OCI-LY1 (cell line): Measurements from ENCODE around the gene GNAS.

Source experiments
- H2AFZ ChIP-seq: fragments of 200-600 bp; sonication (generic), shearing (Covaris generic); 2 replicates; pipeline ENCODE4 v1.6.0; 2014; ENCODE audit warnings: antibody characterized with exemption, mild to moderate bottlenecking, low read length
- H3F3A ChIP-seq: fragments of 200-600 bp; sonication (generic), shearing (Covaris generic); 2 replicates; pipeline ENCODE4 v1.6.0; 2014; ENCODE audit warnings: mild to moderate bottlenecking, antibody characterized with exemption, low read length, moderate library complexity; ENCODE audit not compliant: insufficient read depth
- H3K27ac ChIP-seq: fragments of 200-600 bp; sonication (generic); 2 replicates; pipeline ENCODE4 v1.5.1; 2014; ENCODE audit warnings: low read length, mixed run types, mild to moderate bottlenecking, low read depth; ENCODE audit not compliant: poor library complexity, severe bottlenecking
- H3K27me3 ChIP-seq: fragments of 200-600 bp; sonication (generic); 2 replicates; pipeline ENCODE4 v1.6.0; 2014; ENCODE audit warnings: antibody characterized with exemption, mild to moderate bottlenecking, low read length, moderate library complexity; ENCODE audit not compliant: insufficient read depth
- H3K36me3 ChIP-seq: fragments of 200-600 bp; sonication (generic); 2 replicates; pipeline ENCODE4 v1.6.1; 2014; ENCODE audit warnings: mild to moderate bottlenecking, antibody characterized with exemption, low read length, moderate library complexity, mixed read lengths; ENCODE audit not compliant: insufficient read depth
- H3K4me1 ChIP-seq: fragments of 200-600 bp; sonication (generic); 2 replicates; pipeline ENCODE4 v1.5.1; 2014; ENCODE audit warnings: mild to moderate bottlenecking, low read length, moderate library complexity; ENCODE audit not compliant: insufficient read depth, severe bottlenecking
- H3K4me2 ChIP-seq: fragments of 200-600 bp; sonication (generic), shearing (Covaris generic); 2 replicates; pipeline ENCODE4 v1.6.1; 2014; ENCODE audit warnings: low read length
- H3K4me3 ChIP-seq: fragments of 200-600 bp; sonication (generic); 2 replicates; pipeline ENCODE4 v1.5.1; 2014; ENCODE audit warnings: low read length, low read depth, mild to moderate bottlenecking, mixed read lengths; ENCODE audit not compliant: poor library complexity, severe bottlenecking
- H3K79me2 ChIP-seq: fragments of 200-600 bp; shearing (Covaris generic); 2 replicates; pipeline ENCODE4 v1.6.1; 2016; ENCODE audit warnings: mixed run types, low read length, mixed read lengths; ENCODE audit not compliant: insufficient read depth
- H3K9ac ChIP-seq: fragments of 200-600 bp; sonication (generic), shearing (Covaris generic); 2 replicates; pipeline ENCODE4 v1.6.1; 2014; ENCODE audit warnings: mild to moderate bottlenecking, low read length, mixed read lengths
- H3K9me2 ChIP-seq: fragments of 200-600 bp; sonication (generic), shearing (Covaris generic); 2 replicates; pipeline ENCODE4 v1.6.1; 2014; ENCODE audit warnings: low read depth, mild to moderate bottlenecking, low read length, mixed read lengths
- H3K9me3 ChIP-seq: fragments of 200-600 bp; shearing (Covaris generic); 2 replicates; pipeline ENCODE4 v1.6.1; 2014; ENCODE audit warnings: low read length, mixed read lengths
- H4K20me1 ChIP-seq: fragments of 200-600 bp; sonication (generic), shearing (Covaris generic); 2 replicates; pipeline ENCODE4 v1.6.0; 2016; ENCODE audit warnings: mild to moderate bottlenecking, low read length; ENCODE audit not compliant: insufficient read depth
- EZH2 ChIP-seq: fragments of 200-600 bp; sonication (generic), shearing (Covaris generic); IDR thresholded peaks from 2 replicates; pipeline ENCODE4 v1.8.0; 2017; ENCODE audit warnings: borderline replicate concordance, mixed run types, mild to moderate bottlenecking, antibody characterized with exemption, low read length, moderate library complexity, mixed read lengths
- TF ChIP-seq, protein P1 (sequence below): fragments of 200-600 bp; sonication (generic), shearing (Covaris generic); IDR thresholded peaks from 2 replicates; pipeline ENCODE4 v1.5.1; 2017; ENCODE audit warnings: mild to moderate bottlenecking, antibody characterized with exemption, low read length, moderate library complexity, mixed read lengths

GNAS gene

DNA sequence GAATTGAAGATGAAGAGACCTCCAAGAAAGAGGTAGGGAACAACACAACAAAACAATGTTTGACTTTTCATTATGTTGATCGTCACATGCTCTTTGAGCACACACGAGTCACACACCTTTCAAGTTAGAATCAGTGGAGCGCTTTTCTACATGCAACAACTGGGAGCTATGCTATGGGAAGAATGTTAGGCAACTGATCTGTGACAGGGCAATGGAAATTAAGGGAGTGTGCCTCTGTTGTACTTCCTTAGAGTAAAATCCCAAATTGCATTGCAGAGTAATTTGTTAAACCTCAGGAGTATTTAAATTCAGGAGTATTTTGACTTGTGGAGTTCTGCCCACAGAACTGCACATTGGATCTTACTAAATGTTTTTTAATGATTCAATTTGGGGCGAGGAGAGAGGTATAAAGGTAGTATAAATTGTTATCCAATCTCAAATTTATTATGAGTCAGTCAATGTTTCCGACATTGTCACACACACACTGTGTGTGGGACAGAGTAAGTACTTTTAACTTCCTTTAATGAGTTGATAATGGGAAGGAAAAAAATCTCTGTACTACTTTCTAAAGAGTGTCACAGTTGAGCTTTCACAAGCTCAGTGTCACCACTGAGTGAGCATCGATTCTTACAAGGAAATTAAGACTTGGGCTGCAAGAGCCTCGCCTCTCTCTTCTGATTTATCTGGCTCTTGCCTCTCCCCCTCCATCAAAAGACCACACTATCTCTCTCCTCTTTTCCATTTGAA lies 10.7 kb downstream of the GNAS start:
- Histone ChIP-seq H3F3A (no peaks in the 10 kb centered on the region), H3K9me2 (no peaks in the 10 kb centered on the region), H3K27ac (no peak overlapping the region), H3K4me3 (no peak overlapping the region), H2AFZ (no peak overlapping the region), H3K9me3 (no peaks in the 10 kb centered on the region), H3K9ac (no peak overlapping the region), H3K4me2 (no peak overlapping the region), H3K4me1 (no peaks in the 10 kb centered on the region), H3K79me2 (no peaks in the 10 kb centered on the region), H3K36me3 (no peaks in the 10 kb centered on the region), H4K20me1 (no peaks in the 10 kb centered on the region), H3K27me3 (no peaks in the 10 kb centered on the region)
- TF ChIP-seq EZH2: no peak
- TF ChIP-seq, protein P1, sequence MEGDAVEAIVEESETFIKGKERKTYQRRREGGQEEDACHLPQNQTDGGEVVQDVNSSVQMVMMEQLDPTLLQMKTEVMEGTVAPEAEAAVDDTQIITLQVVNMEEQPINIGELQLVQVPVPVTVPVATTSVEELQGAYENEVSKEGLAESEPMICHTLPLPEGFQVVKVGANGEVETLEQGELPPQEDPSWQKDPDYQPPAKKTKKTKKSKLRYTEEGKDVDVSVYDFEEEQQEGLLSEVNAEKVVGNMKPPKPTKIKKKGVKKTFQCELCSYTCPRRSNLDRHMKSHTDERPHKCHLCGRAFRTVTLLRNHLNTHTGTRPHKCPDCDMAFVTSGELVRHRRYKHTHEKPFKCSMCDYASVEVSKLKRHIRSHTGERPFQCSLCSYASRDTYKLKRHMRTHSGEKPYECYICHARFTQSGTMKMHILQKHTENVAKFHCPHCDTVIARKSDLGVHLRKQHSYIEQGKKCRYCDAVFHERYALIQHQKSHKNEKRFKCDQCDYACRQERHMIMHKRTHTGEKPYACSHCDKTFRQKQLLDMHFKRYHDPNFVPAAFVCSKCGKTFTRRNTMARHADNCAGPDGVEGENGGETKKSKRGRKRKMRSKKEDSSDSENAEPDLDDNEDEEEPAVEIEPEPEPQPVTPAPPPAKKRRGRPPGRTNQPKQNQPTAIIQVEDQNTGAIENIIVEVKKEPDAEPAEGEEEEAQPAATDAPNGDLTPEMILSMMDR: no peak

DNA sequence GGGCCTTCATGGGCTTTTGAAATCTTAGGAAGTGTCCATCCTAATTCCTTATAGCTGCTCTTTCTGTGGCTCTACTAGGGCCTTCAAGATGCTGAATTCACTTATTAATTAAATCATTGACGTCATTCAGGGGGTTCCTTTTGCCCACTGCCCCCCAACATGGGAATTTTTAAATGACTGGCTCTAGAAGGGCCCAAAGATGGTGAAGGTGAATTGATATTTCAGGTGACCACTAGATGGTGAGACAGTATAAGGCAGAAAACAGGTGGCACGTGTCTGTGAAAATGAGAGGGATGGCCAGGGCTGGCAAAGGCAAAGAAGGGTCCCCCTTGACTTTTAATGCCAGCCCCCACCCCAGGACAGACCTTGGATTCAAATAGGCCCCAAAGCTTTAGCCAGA lies 11.8 kb downstream of the GNAS start:
- Histone ChIP-seq H3K79me2 (no peaks in the 10 kb centered on the region), H3K9me2 (no peaks in the 10 kb centered on the region), H3K4me2 (no peak overlapping the region), H2AFZ (no peak overlapping the region), H3K27ac (no peak overlapping the region), H4K20me1 (no peaks in the 10 kb centered on the region), H3K27me3 (no peaks in the 10 kb centered on the region), H3K36me3 (no peaks in the 10 kb centered on the region), H3K9me3 (no peaks in the 10 kb centered on the region), H3F3A (no peaks in the 10 kb centered on the region), H3K9ac (no peak overlapping the region), H3K4me3 (no peak overlapping the region), H3K4me1 (no peaks in the 10 kb centered on the region)
- no peak for TF ChIP-seq EZH2
- TF ChIP-seq, protein P1: peak; percentile 47

GRCh38 chr20:58865843-58866242 lies 13.3 kb downstream of the GNAS start:
- Histone ChIP-seq H3K4me3 (no peak overlapping the region), H4K20me1 (no peaks in the 10 kb centered on the region), H3K27ac (no peak overlapping the region), H3F3A (no peaks in the 10 kb centered on the region), H3K4me2 (no peak overlapping the region), H3K9me3 (no peaks in the 10 kb centered on the region), H3K36me3 (no peaks in the 10 kb centered on the region), H3K9ac (no peak overlapping the region), H3K9me2 (no peaks in the 10 kb centered on the region), H3K79me2 (no peaks in the 10 kb centered on the region), H2AFZ (no peak overlapping the region), H3K4me1 (no peaks in the 10 kb centered on the region), H3K27me3 (no peaks in the 10 kb centered on the region)
- TF ChIP-seq, protein P1: no peak
- no peak for TF ChIP-seq EZH2
